ENCODE results near the gene NEGR1.

GRCh38 chr1:71738910-71739309 is 543.4 kb downstream of the NEGR1 start:
- TF ChIP-seq, protein P1, sequence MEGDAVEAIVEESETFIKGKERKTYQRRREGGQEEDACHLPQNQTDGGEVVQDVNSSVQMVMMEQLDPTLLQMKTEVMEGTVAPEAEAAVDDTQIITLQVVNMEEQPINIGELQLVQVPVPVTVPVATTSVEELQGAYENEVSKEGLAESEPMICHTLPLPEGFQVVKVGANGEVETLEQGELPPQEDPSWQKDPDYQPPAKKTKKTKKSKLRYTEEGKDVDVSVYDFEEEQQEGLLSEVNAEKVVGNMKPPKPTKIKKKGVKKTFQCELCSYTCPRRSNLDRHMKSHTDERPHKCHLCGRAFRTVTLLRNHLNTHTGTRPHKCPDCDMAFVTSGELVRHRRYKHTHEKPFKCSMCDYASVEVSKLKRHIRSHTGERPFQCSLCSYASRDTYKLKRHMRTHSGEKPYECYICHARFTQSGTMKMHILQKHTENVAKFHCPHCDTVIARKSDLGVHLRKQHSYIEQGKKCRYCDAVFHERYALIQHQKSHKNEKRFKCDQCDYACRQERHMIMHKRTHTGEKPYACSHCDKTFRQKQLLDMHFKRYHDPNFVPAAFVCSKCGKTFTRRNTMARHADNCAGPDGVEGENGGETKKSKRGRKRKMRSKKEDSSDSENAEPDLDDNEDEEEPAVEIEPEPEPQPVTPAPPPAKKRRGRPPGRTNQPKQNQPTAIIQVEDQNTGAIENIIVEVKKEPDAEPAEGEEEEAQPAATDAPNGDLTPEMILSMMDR (conservative IDR thresholded peaks at IDR 0.05; ENCODE audit: low read length): no peak
- no peak for TF ChIP-seq EZH2phosphoT487 (IDR thresholded peaks at IDR 0.05; ENCODE audit: borderline replicate concordance, low read depth, low read length)

Measured in OCI-LY7 (cell line).